ENCODE results near the gene RNF222. TPM values are rescaled to one million over a fixed set of nuclear protein-coding genes. Genes with fewer than 3 reads are reported as not detected.

RNF222 gene
- total RNA-seq, 1 experiment from 2014 or later: 0.09 TPM

DNA sequence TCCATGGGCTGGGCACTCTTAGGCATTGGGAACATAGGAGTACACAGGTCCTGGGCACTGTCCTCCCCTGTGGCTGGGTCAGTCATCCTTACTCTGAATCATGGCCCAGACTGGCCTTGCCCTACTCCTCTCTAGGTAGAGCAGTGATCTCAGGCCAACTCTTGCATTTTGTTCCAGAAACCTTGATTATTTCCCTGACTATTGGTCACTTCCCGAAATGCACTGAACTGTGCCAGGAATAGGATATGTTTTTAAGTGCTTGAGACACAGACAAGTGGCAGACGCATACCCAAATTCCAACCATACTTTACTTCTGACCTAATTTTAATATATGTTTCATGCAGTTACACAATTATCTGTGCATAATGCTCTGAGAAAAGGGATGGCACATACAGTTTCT is 31.4 kb downstream of the RNF222 start:
- H3K4me2 ChIP-seq (ENCODE audit: insufficient read depth, insufficient read length, low read length): no peak overlapping the region
- no peaks in the 10 kb centered on the region for H3K9me3 Mint-ChIP-seq
- WGBS (ENCODE audit: extremely low coverage, insufficient read length, low lambda C conversion rate): no CpG with 5 or more reads among the region's 2 CpGs

More for the DNA sequence above, 31.4 kb downstream of the RNF222 start:
- Histone ChIP-seq H3K27ac (ENCODE audit: insufficient read length, low read depth, low read length) (no peak overlapping the region), H3K9ac (ENCODE audit: extremely low read depth, insufficient read length, low read length) (no peak overlapping the region), H2BK15ac (ENCODE audit: low read depth, low read length) (no peak overlapping the region), H3K4ac (ENCODE audit: low read depth, low read length) (no peak overlapping the region), H2BK20ac (ENCODE audit: low read depth, low read length, poor library complexity, severe bottlenecking) (no peak overlapping the region), H3K23ac (ENCODE audit: insufficient read length, low read depth, low read length) (no peak overlapping the region), H3K56ac (ENCODE audit: insufficient read length, low read depth, low read length) (no peak overlapping the region), H4K20me1 (ENCODE audit: control insufficient read depth, insufficient read depth, insufficient read length) (no peaks in the 10 kb centered on the region), H3K14ac (ENCODE audit: insufficient read depth, low read length) (no peak overlapping the region), H3K18ac (ENCODE audit: insufficient read length, low read depth, low read length) (no peak overlapping the region), H3K79me1 (ENCODE audit: insufficient read depth, low read depth, low read length, poor library complexity, severe bottlenecking) (no peaks in the 10 kb centered on the region), H2BK5ac (ENCODE audit: insufficient read length, low read length) (no peak overlapping the region), H4K5ac (ENCODE audit: insufficient read length, low read depth, low read length) (no peak overlapping the region), H3K4me1 (ENCODE audit: insufficient read depth, low read length) (peaks cover under 1% of the 10 kb centered on the region; the same call in 1 of the 2 replicates), H2BK12ac (ENCODE audit: insufficient read length, low read depth, low read length) (no peak overlapping the region), H3K27me3 (ENCODE audit: insufficient read depth, low read length) (no peaks in the 10 kb centered on the region), H2AK5ac (ENCODE audit: insufficient read length, low read length) (no peak overlapping the region), H3T11ph (ENCODE audit: low read length) (no peak overlapping the region), H4K91ac (ENCODE audit: insufficient read length, low read depth, low read length) (no peak overlapping the region), H3K79me2 (ENCODE audit: insufficient read depth, low read length) (no peaks in the 10 kb centered on the region), H4K8ac (replicated peaks; ENCODE audit: insufficient read length, low read depth, low read length) (no peak overlapping the region), H2AFZ (ENCODE audit: low read length) (no peak overlapping the region), H2BK120ac (ENCODE audit: low read depth, low read length, poor library complexity, severe bottlenecking) (no peak overlapping the region), H3K23me2 (ENCODE audit: insufficient read length, low read depth, low read length, poor library complexity, severe bottlenecking) (no peaks in the 10 kb centered on the region), H3K9me3 (ENCODE audit: control insufficient read depth, low read depth, low read length) (no peaks in the 10 kb centered on the region)
- DNase-seq: no peak
- TF ChIP-seq, protein P1, sequence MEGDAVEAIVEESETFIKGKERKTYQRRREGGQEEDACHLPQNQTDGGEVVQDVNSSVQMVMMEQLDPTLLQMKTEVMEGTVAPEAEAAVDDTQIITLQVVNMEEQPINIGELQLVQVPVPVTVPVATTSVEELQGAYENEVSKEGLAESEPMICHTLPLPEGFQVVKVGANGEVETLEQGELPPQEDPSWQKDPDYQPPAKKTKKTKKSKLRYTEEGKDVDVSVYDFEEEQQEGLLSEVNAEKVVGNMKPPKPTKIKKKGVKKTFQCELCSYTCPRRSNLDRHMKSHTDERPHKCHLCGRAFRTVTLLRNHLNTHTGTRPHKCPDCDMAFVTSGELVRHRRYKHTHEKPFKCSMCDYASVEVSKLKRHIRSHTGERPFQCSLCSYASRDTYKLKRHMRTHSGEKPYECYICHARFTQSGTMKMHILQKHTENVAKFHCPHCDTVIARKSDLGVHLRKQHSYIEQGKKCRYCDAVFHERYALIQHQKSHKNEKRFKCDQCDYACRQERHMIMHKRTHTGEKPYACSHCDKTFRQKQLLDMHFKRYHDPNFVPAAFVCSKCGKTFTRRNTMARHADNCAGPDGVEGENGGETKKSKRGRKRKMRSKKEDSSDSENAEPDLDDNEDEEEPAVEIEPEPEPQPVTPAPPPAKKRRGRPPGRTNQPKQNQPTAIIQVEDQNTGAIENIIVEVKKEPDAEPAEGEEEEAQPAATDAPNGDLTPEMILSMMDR (conservative IDR thresholded peaks at IDR 0.05): no peak
- peaks cover 4 to 36% (median 25%) of the 10 kb centered on the region in 3 experiments; a peak in 6 of 7 replicates for H3K36me3 Mint-ChIP-seq (ENCODE audit: insufficient read depth in 1 of 3, low read depth in 3 of 3)
- H3K4me3 Mint-ChIP-seq: no peak overlapping the region
- peaks cover 5 to 8% of the 10 kb centered on the region in 2 experiments; a peak in 3 of 4 replicates for H3K4me1 Mint-ChIP-seq
- no peaks in the 10 kb centered on the region for H3K27me3 Mint-ChIP-seq (ENCODE audit: low read depth)
- no peak overlapping the region for H3K27ac Mint-ChIP-seq

Data from H9 (cell line).